IPS-18a (cell line): ENCODE data around the gene CYP1A1.
"Not testable (repeated sequence)": the region's sequence is repeated elsewhere in the genome, so short reads cannot be mapped to it uniquely, and the experiment has no call there.

Experiments
- H3K27ac ChIP-seq: one replicate; pipeline ENCODE4 v1.5.1; 2013; ENCODE audit warnings: low read length
- H3K27me3 ChIP-seq: one replicate; pipeline ENCODE4 v1.6.1; 2013; ENCODE audit warnings: mild to moderate bottlenecking, low read length; ENCODE audit not compliant: control insufficient read depth, insufficient read depth
- H3K36me3 ChIP-seq: one replicate; pipeline ENCODE4 v1.6.1; 2013; ENCODE audit warnings: low read depth, low read length; ENCODE audit not compliant: control insufficient read depth
- H3K4me1 ChIP-seq: one replicate; pipeline ENCODE4 v1.6.1; 2013; ENCODE audit warnings: low read depth, low read length; ENCODE audit not compliant: control insufficient read depth
- H3K4me3 ChIP-seq: one replicate; pipeline ENCODE4 v1.5.1; 2013; ENCODE audit warnings: low read length
- H3K9ac ChIP-seq: one replicate; pipeline ENCODE4 v1.6.1; 2013; ENCODE audit warnings: mild to moderate bottlenecking, low read length, moderate library complexity
- H3K9me3 ChIP-seq: one replicate; pipeline ENCODE4 v1.6.1; 2013; ENCODE audit warnings: low read depth, low read length; ENCODE audit not compliant: control insufficient read depth

Gene CYP1A1

GRCh38 chr15:74758736-74759135, 33.4 kb upstream of the CYP1A1 start:
- Histone ChIP-seq H3K4me1 (no peaks in the 10 kb centered on the region), H3K9ac (no peak overlapping the region), H3K36me3 (no peaks in the 10 kb centered on the region), H3K27ac (no peak overlapping the region), H3K9me3 (no peaks in the 10 kb centered on the region), H3K27me3 (no peaks in the 10 kb centered on the region), H3K4me3 (no peak overlapping the region)

DNA sequence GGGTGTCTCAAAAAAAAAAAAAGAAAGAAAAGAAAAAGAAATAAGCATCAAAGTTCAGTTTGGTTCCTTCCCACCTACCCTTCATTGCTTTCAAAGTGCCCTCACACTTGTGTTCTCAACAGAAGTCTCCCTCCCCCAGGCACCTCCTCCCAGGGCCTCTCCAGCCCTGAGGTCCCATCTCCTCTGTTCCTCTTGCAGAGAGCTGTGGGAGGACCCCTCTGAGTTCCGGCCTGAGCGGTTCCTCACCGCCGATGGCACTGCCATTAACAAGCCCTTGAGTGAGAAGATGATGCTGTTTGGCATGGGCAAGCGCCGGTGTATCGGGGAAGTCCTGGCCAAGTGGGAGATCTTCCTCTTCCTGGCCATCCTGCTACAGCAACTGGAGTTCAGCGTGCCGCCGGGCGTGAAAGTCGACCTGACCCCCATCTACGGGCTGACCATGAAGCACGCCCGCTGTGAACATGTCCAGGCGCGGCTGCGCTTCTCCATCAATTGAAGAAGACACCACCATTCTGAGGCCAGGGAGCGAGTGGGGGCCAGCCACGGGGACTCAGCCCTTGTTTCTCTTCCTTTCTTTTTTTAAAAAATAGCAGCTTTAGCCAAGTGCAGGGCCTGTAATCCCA, 29.4 kb upstream of the CYP1A1 start:
- Histone ChIP-seq H3K9ac (no peak overlapping the region), H3K4me3 (no peak overlapping the region), H3K9me3 (no peaks in the 10 kb centered on the region), H3K36me3 (no peaks in the 10 kb centered on the region), H3K27me3 (no peaks in the 10 kb centered on the region), H3K4me1 (no peaks in the 10 kb centered on the region), H3K27ac (no peak overlapping the region)

- no peak overlapping the region for H3K9ac ChIP-seq
- no peaks in the 10 kb centered on the region for H3K4me1 ChIP-seq
- H3K4me3 ChIP-seq, result no peak overlapping the region
- no peak overlapping the region for H3K27ac ChIP-seq
- no peaks in the 10 kb centered on the region for H3K9me3 ChIP-seq
- no peaks in the 10 kb centered on the region for H3K27me3 ChIP-seq
- H3K36me3 ChIP-seq, result no peaks in the 10 kb centered on the region
Observed at GRCh38 chr15:74752531-74752930, 27.2 kb upstream of the CYP1A1 start.

DNA sequence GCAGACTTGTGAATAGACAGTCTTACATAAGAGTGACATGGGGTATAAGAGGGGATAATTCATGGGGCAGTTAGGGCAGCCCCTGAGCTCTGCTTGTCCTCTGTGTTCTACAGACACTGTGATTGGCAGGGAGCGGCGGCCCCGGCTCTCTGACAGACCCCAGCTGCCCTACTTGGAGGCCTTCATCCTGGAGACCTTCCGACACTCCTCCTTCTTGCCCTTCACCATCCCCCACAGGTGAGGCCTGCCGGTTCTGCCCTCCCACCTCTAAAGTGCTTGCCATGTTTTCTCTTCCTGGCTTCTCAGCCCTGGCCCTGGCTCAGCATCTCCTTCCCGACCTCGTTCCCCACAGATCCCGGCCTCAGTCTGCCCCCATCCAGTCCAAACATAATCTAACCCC, 26.7 kb upstream of the CYP1A1 start:
- no peaks in the 10 kb centered on the region for H3K27me3 ChIP-seq
- no peak overlapping the region for H3K27ac ChIP-seq
- no peaks in the 10 kb centered on the region for H3K9me3 ChIP-seq
- H3K36me3 ChIP-seq, result no peaks in the 10 kb centered on the region
- H3K4me3 ChIP-seq, result no peak overlapping the region
- H3K4me1 ChIP-seq, result no peaks in the 10 kb centered on the region
- no peak overlapping the region for H3K9ac ChIP-seq

DNA sequence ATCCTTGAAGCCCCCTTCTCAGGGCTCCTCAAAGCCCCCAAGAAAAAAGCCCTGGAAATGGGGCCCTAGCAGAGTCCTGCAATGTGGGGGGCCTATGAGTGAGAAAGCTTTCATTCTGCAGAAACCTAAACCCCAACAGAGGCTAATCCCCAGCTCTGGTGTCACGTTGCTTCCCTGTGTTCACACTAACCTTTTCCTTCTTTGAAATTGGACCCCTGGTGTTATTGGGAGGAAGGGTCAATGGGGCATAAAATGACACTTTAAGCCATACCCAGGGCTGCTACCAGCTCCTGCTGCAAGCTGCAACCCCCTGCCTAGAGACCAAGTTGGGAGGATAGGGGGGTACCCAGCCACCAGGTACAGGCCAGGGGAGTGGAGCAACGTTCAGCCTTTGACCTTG, 25.4 kb upstream of the CYP1A1 start:
- Histone ChIP-seq H3K4me3 (no peak overlapping the region), H3K9ac (no peak overlapping the region), H3K9me3 (no peaks in the 10 kb centered on the region), H3K27ac (no peak overlapping the region), H3K27me3 (no peaks in the 10 kb centered on the region), H3K4me1 (no peaks in the 10 kb centered on the region), H3K36me3 (no peaks in the 10 kb centered on the region)

- H3K27me3 ChIP-seq, result no peaks in the 10 kb centered on the region
- H3K27ac ChIP-seq, result no peak overlapping the region
- H3K4me1 ChIP-seq, result no peaks in the 10 kb centered on the region
- H3K9ac ChIP-seq, result no peak overlapping the region
- H3K9me3 ChIP-seq, result no peaks in the 10 kb centered on the region
- H3K4me3 ChIP-seq, result no peak overlapping the region
- no peaks in the 10 kb centered on the region for H3K36me3 ChIP-seq
Observed at GRCh38 chr15:74749832-74750231, 24.5 kb upstream of the CYP1A1 start.

GRCh38 chr15:74748322-74748946, 23.1 kb upstream of the CYP1A1 start, which contains the start of gene CYP1A2:
Gene CYP1A2, plus strand, starts transcription at chr15:74748845. Its CDS starts 894 bp downstream, at chr15:74749739.
- Histone ChIP-seq H3K9ac (no peak within 1 kb of the TSS), H3K4me3 (no peak within 1 kb of the TSS), H3K36me3 (no peaks in the 10 kb centered on the region), H3K4me1 (no peaks in the 10 kb centered on the region), H3K27me3 (no peaks in the 10 kb centered on the region), H3K9me3 (no peaks in the 10 kb centered on the region), H3K27ac (no peak within 1 kb of the TSS)

DNA sequence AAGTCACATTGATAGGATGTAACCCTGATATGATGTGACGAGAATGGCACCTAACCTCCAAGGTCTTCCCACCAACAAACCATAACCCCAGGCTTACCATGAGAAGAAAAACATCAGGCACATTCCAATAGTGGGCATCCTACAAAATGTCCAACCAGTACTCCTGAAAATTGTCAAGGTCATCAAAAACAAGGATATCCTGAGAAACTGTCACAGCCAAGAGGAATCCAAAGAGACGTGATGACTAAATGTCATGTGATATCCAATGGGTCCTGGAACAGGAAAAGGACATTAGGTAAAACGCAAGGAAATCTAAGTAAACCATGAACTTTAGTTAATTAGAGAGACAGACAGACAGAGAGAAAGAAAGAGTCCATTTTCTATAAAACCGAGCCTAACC, 21.1 kb upstream of the CYP1A1 start:
- H3K9me3 ChIP-seq, result no peaks in the 10 kb centered on the region
- H3K4me3 ChIP-seq, result no peak overlapping the region
- no peaks in the 10 kb centered on the region for H3K36me3 ChIP-seq
- no peaks in the 10 kb centered on the region for H3K27me3 ChIP-seq
- H3K27ac ChIP-seq, result no peak overlapping the region
- H3K9ac ChIP-seq, result no peak overlapping the region
- no peaks in the 10 kb centered on the region for H3K4me1 ChIP-seq

DNA sequence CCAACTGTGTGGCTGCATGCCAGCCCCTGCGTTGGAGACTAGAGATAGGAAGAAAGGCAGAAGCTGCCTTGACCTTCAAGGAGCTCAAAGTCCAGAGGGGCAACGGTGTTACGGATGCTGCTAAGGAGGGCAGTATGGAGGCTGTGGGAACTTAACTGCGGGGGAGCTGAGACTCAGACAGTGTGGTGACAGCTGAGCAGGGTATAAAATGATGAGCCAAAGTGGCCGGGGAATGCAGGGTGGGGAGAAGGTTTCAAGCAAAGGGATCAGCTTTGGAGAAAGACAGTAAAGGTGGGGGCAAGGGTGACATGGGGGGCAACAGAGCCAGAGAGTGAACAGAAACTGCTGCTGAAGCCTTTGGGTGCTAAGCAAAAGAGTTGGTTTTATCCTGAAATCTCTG, 17.1 kb upstream of the CYP1A1 start:
- Histone ChIP-seq H3K36me3 (no peaks in the 10 kb centered on the region), H3K4me3 (no peak overlapping the region), H3K27ac (no peak overlapping the region), H3K9ac (no peak overlapping the region), H3K27me3 (no peaks in the 10 kb centered on the region), H3K9me3 (no peaks in the 10 kb centered on the region), H3K4me1 (no peaks in the 10 kb centered on the region)

DNA sequence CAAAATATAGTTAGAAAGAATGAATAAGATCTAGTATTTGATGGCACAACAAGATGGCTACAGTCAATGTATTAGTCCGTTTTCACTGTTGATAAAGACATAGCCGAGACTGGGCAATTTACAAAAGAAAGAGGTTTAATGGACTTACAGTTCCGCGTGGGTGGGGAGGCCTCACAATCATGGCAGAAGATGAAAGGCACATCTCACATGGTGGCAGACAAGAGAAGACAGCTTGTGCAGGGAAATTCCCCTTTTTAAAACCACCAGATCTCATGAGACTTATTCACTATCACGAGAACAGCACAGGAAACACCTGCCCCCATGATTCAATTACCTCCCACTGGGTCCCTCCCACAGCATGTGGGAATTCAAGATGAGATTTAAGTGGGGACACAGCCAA, 12.9 kb upstream of the CYP1A1 start:
- H3K9ac ChIP-seq, H3K36me3 ChIP-seq, H3K9me3 ChIP-seq, H3K4me3 ChIP-seq, H3K27ac ChIP-seq, H3K4me1 ChIP-seq, H3K27me3 ChIP-seq: not testable (repeated sequence)

DNA sequence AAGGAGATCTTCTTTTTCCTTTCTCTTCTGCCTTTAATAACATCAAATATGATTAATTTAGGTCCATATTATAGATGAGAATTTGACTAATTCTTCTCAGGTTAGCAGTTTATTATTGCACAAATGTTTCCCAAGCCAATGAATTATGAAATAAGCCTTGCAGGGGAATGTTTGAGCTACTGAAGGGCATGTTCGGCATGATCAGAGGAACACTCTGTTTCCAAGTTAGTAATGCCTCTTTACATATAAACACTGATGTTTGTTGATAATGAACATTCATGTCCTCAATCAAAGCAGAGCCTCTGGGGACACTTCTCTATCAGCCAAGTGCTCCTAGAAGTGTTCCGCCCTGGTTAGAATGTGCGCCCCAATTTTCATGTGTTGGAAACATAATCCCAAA, 10.0 kb upstream of the CYP1A1 start:
- H3K27ac ChIP-seq, result no peak overlapping the region
- H3K9me3 ChIP-seq, result no peaks in the 10 kb centered on the region
- H3K4me3 ChIP-seq, result no peak overlapping the region
- no peak overlapping the region for H3K9ac ChIP-seq
- no peaks in the 10 kb centered on the region for H3K36me3 ChIP-seq
- no peaks in the 10 kb centered on the region for H3K4me1 ChIP-seq
- H3K27me3 ChIP-seq, result no peaks in the 10 kb centered on the region

DNA sequence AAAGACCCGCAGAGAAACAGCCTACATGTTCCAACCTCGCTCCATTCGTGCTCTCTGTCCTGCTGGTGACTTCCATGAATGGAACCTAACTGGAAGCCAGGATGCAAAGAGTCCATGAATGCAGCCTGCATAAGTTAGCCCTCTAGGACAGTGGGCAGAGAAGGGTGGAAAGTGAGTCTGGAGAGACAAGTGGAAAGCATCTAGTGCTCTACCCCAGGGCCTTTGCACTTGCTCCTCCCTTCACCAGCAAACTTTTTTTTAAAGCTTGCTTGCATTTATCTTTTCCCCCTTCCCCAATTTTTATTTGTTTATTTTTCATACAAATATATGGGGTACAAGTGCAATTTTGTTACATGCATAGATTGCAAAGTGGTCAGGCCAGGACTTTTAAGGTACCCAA, 7.9 kb upstream of the CYP1A1 start:
- no peak overlapping the region for H3K27ac ChIP-seq
- no peaks in the 10 kb centered on the region for H3K36me3 ChIP-seq
- no peaks in the 10 kb centered on the region for H3K4me1 ChIP-seq
- no peak overlapping the region for H3K4me3 ChIP-seq
- H3K9ac ChIP-seq, result no peak overlapping the region
- H3K27me3 ChIP-seq, result peaks cover under 1% of the 10 kb centered on the region
- H3K9me3 ChIP-seq, result no peaks in the 10 kb centered on the region
